H1 (cell line): Measurements from ENCODE around the gene SCGB2A2. TPM values are rescaled to one million over a fixed set of nuclear protein-coding genes. Genes with fewer than 3 reads are reported as not detected.

ENCODE experiments used
- CTCF ChIA-PET: fragments of 300-600 bp; sonication (Branson Sonifier 250); formaldehyde crosslinking; loops from one replicate; lab custom pipeline; 2021; ENCODE audit not compliant: partially characterized antibody; lab: Charles Lee
- POLR2A ChIA-PET: fragments of 300-600 bp; sonication (Branson Sonifier 250); formaldehyde crosslinking; loops from one replicate; lab custom pipeline; 2021; ENCODE audit warnings: inconsistent platforms; ENCODE audit not compliant: partially characterized antibody; lab: Charles Lee
- DNase-seq, 2 experiments: peaks; one replicate each; pipeline versions ENCODE4 v3.0.0 to v3.0.0-alpha.2; 2010 to 2022; ENCODE audit warnings: low spot score in 2 of 2, low read depth in 1 of 2, mixed read lengths in 1 of 2
- FAIRE-seq: peaks from 2 replicates; lab custom pipeline; 2011; peaks lifted over from hg19 to GRCh38; lab: Jason Lieb, UNC
- H2AFZ ChIP-seq: 2 replicates; pipeline ENCODE4 v1.8.1; 2012; ENCODE audit warnings: low read length, inconsistent platforms
- H2AK5ac ChIP-seq: 2 replicates; pipeline ENCODE4 v1.6.1; 2013; ENCODE audit warnings: low read depth, low read length
- H2BK120ac ChIP-seq: replicated peaks from 2 replicates; pipeline ENCODE3; 2013; ENCODE audit warnings: low read depth, low read length, inconsistent platforms
- H2BK12ac ChIP-seq: 2 replicates; pipeline ENCODE4 v1.6.1; 2013; ENCODE audit warnings: low read depth, low read length
- H2BK15ac ChIP-seq: 2 replicates; pipeline ENCODE4 v1.6.1; 2013; ENCODE audit warnings: low read length
- H2BK20ac ChIP-seq: 2 replicates; pipeline ENCODE4 v1.6.1; 2013; ENCODE audit warnings: low read length
- H2BK5ac ChIP-seq: 2 replicates; pipeline ENCODE4 v1.6.1; 2013; ENCODE audit warnings: low read depth, low read length
- H3K14ac ChIP-seq: 2 replicates; pipeline ENCODE4 v1.6.1; 2013; ENCODE audit warnings: inconsistent platforms; ENCODE audit not compliant: insufficient read length
- H3K18ac ChIP-seq: 2 replicates; pipeline ENCODE4 v1.6.1; 2013; ENCODE audit warnings: low read length; ENCODE audit errors: extremely low read depth
- H3K23ac ChIP-seq: 2 replicates; pipeline ENCODE4 v1.6.1; 2013; ENCODE audit warnings: inconsistent platforms; ENCODE audit not compliant: insufficient read length
- H3K23me2 ChIP-seq: 2 replicates; pipeline ENCODE4 v1.6.1; 2013; ENCODE audit warnings: low read depth, low read length
- H3K27ac ChIP-seq: 2 replicates; pipeline ENCODE4 v1.6.1; 2011; ENCODE audit warnings: low read depth, low read length, inconsistent platforms
- H3K27me3 ChIP-seq, 4 experiments: replicated peaks in 1 of 4; 1 replicate in 1 of 4; 2 replicates in 3 of 4; pipeline versions ENCODE4 v1.6.1 to v1.8.1; 2011 to 2013; ENCODE audit warnings: low read length in 3 of 4, mild to moderate bottlenecking in 3 of 4, inconsistent platforms in 2 of 4, mixed read lengths in 2 of 4, moderate library complexity in 1 of 4; ENCODE audit not compliant: control insufficient read depth in 3 of 4, insufficient read depth in 3 of 4; ENCODE audit errors: extremely low read depth in 1 of 4
- H3K36me3 ChIP-seq, 4 experiments: 2 replicates each; pipeline versions ENCODE4 v1.6.1 to v1.8.1; 2011 to 2013; ENCODE audit warnings: mild to moderate bottlenecking in 4 of 4, low read length in 3 of 4, moderate library complexity in 2 of 4, control low read depth in 1 of 4, inconsistent platforms in 1 of 4; ENCODE audit not compliant: insufficient read depth in 4 of 4, control insufficient read depth in 2 of 4
- H3K4ac ChIP-seq: replicated peaks from 2 replicates; pipeline ENCODE3; 2013; ENCODE audit warnings: low read length, low read depth, mixed read lengths, inconsistent platforms; ENCODE audit not compliant: insufficient read length
- H3K4me1 ChIP-seq, 4 experiments: replicated peaks in 1 of 4; 1 replicate in 1 of 4; 2 replicates in 3 of 4; pipeline versions ENCODE4 v1.6.1 to v1.8.1; 2011 to 2013; ENCODE audit warnings: low read length in 3 of 4, inconsistent platforms in 2 of 4, mixed read lengths in 1 of 4; ENCODE audit not compliant: insufficient read depth in 4 of 4, control insufficient read depth in 3 of 4
- H3K4me2 ChIP-seq, 2 experiments: 2 replicates each; pipeline versions ENCODE4 v1.6.1 to v1.8.1; 2011 to 2013; ENCODE audit warnings: low read depth in 2 of 2, low read length in 2 of 2, control low read depth in 1 of 2, inconsistent platforms in 1 of 2, mild to moderate bottlenecking in 1 of 2; ENCODE audit not compliant: insufficient read depth in 1 of 2
- H3K4me3 ChIP-seq, 4 experiments: fragments of 200-600, 300-600 bp in 1 of 4; sonication (generic), shearing (Covaris generic), sonication (Bioruptor Twin) in 1 of 4; 2 replicates each; pipeline versions ENCODE4 v1.5.1 to v1.8.1; 2011 to 2016; ENCODE audit warnings: low read length in 4 of 4, low read depth in 3 of 4, control low read depth in 2 of 4, inconsistent platforms in 2 of 4, mild to moderate bottlenecking in 2 of 4, mixed read lengths in 1 of 4, moderate library complexity in 1 of 4; ENCODE audit not compliant: insufficient read depth in 2 of 4; ENCODE audit errors: extremely low read depth in 1 of 4
- H3K56ac ChIP-seq: replicated peaks from 2 replicates; pipeline ENCODE3; 2013; ENCODE audit warnings: low read depth, mild to moderate bottlenecking, mixed read lengths, low read length, inconsistent platforms; ENCODE audit not compliant: insufficient read length
- H3K79me1 ChIP-seq: 2 replicates; pipeline ENCODE4 v1.6.1; 2013; ENCODE audit warnings: low read depth, low read length, control low read depth
- H3K79me2 ChIP-seq, 2 experiments: 2 replicates each; pipeline versions ENCODE4 v1.6.1 to v1.8.1; 2012 to 2013; ENCODE audit warnings: low read length in 2 of 2, mild to moderate bottlenecking in 2 of 2, inconsistent platforms in 1 of 2; ENCODE audit not compliant: insufficient read depth in 2 of 2, control insufficient read depth in 1 of 2
- H3K9ac ChIP-seq, 4 experiments: replicated peaks in 1 of 4; 1 replicate in 1 of 4; 2 replicates in 3 of 4; pipeline versions ENCODE4 v1.6.1 to v1.8.1; 2011 to 2013; ENCODE audit warnings: low read depth in 3 of 4, low read length in 3 of 4, control low read depth in 2 of 4, mild to moderate bottlenecking in 2 of 4, moderate library complexity in 2 of 4, inconsistent platforms in 1 of 4; ENCODE audit errors: extremely low read depth in 1 of 4
- H3K9me3 ChIP-seq, 2 experiments: 2 replicates each; pipeline versions ENCODE4 v1.6.1 to v1.8.1; 2012 to 2013; ENCODE audit warnings: mild to moderate bottlenecking in 2 of 2, moderate library complexity in 2 of 2, control low read depth in 1 of 2, inconsistent platforms in 1 of 2, low read depth in 1 of 2, low read length in 1 of 2, mixed read lengths in 1 of 2; ENCODE audit not compliant: insufficient read depth in 2 of 2
- H4K20me1 ChIP-seq, 2 experiments: replicated peaks in 1 of 2; 2 replicates each; pipeline versions ENCODE3 to v1.8.1; 2011 to 2013; ENCODE audit warnings: inconsistent platforms in 2 of 2, low read length in 2 of 2, mild to moderate bottlenecking in 1 of 2; ENCODE audit not compliant: insufficient read depth in 2 of 2, control insufficient read depth in 1 of 2
- H4K5ac ChIP-seq: 2 replicates; pipeline ENCODE4 v1.6.1; 2013; ENCODE audit warnings: low read length, low read depth, mixed read lengths, inconsistent platforms; ENCODE audit not compliant: insufficient read length
- H4K8ac ChIP-seq: 2 replicates; pipeline ENCODE4 v1.8.0; 2013; ENCODE audit warnings: mild to moderate bottlenecking, moderate library complexity, low read length, inconsistent platforms; ENCODE audit not compliant: insufficient read depth; ENCODE audit errors: extremely low read depth
- H4K91ac ChIP-seq: replicated peaks from 2 replicates; pipeline ENCODE3; 2013; ENCODE audit warnings: low read length, mixed read lengths, inconsistent platforms; ENCODE audit not compliant: insufficient read length
- ASH2L ChIP-seq: fragments of 200-600, 300-600 bp; sonication (generic); IDR thresholded peaks from one replicate; pipeline ENCODE4 v1.7.1; 2017; ENCODE audit warnings: low read length
- CEBPB ChIP-seq: IDR thresholded peaks from 2 replicates; pipeline ENCODE4 v1.6.1; 2012; ENCODE audit warnings: low read depth, low read length
- CHD2 ChIP-seq: IDR thresholded peaks from 2 replicates; pipeline ENCODE4 v1.6.1; 2012; ENCODE audit warnings: low read length, improper control_type of control experiment
- CTBP2 ChIP-seq: IDR thresholded peaks from 2 replicates; pipeline ENCODE4 v1.7.0; 2011; ENCODE audit warnings: borderline replicate concordance, mild to moderate bottlenecking, moderate library complexity, mixed read lengths, low read length; ENCODE audit not compliant: insufficient read depth, insufficient read length
- E2F6 ChIP-seq: IDR thresholded peaks from 2 replicates; pipeline ENCODE4 v1.6.1; 2012; ENCODE audit warnings: inconsistent platforms
- EGR1 ChIP-seq: IDR thresholded peaks from 2 replicates; pipeline ENCODE4 v1.6.1; 2011; ENCODE audit warnings: low read depth, low read length, borderline replicate concordance
- MAFK ChIP-seq: IDR thresholded peaks from 2 replicates; pipeline ENCODE4 v1.6.1; 2012; ENCODE audit warnings: low read depth, mild to moderate bottlenecking, improper control_type of control experiment, low read length
- MAX ChIP-seq: IDR thresholded peaks from 2 replicates; pipeline ENCODE4 v1.6.1; 2012; ENCODE audit warnings: inconsistent platforms
- RFX5 ChIP-seq: IDR thresholded peaks from 2 replicates; pipeline ENCODE4 v1.6.1; 2011; ENCODE audit warnings: low read depth, low read length, improper control_type of control experiment, borderline replicate concordance
- RNF2 ChIP-seq: fragments of 200-900, 300-1000 bp; sonication (generic); IDR thresholded peaks from 2 replicates; pipeline ENCODE4 v1.7.1; 2016; ENCODE audit warnings: borderline replicate concordance, low read depth, mild to moderate bottlenecking, antibody characterized with exemption, low read length; ENCODE audit not compliant: poor library complexity, severe bottlenecking; ENCODE audit errors: missing control alignments
- RXRA ChIP-seq: IDR thresholded peaks from 2 replicates; pipeline ENCODE4 v1.6.1; 2011; ENCODE audit warnings: low read depth, mild to moderate bottlenecking, low read length, moderate library complexity; ENCODE audit not compliant: insufficient read depth
- SIN3A ChIP-seq, 2 experiments: IDR thresholded peaks in 1 of 2; conservative IDR thresholded peaks in 1 of 2; 2 replicates each; pipeline ENCODE4 v1.6.1; 2011 to 2012; ENCODE audit warnings: low read length in 2 of 2, improper control_type of control experiment in 1 of 2, low read depth in 1 of 2, mild to moderate bottlenecking in 1 of 2
- TAF7 ChIP-seq: optimal IDR thresholded peaks from 2 replicates; pipeline ENCODE3; 2011; ENCODE audit warnings: low read depth, mild to moderate bottlenecking, inconsistent platforms, low read length, moderate library complexity, borderline replicate concordance
- TEAD4 ChIP-seq: IDR thresholded peaks from 2 replicates; pipeline ENCODE4 v1.6.1; 2012; ENCODE audit warnings: low read depth, low read length, inconsistent platforms, mixed read lengths
- polyA plus RNA-seq, 7 experiments: library from polyadenylated mRNA; depleted of rRNA in 3 of 7; stranded (reverse) in 5 of 7; unstranded in 2 of 7; fragments of >200 nt in 5 of 7; fragments of 200-250 nt in 2 of 7; gene quantifications; 1 replicate in 5 of 7; 2 replicates in 1 of 7; 4 replicates in 1 of 7; pipeline versions ENCODE4 v1.2.1 to v1.2.3, GENCODE V29; 2011 to 2013; ENCODE audit warnings: missing spikeins in 2 of 7, mixed read lengths in 2 of 7
- total RNA-seq: library from RNA; stranded (reverse); fragmentation: NEBNext Ultra II Directional; extraction: Animal tissue kit (Norgen Biotek cat#: 25700); gene quantifications from 2 replicates; pipeline ENCODE4 v1.2.1, GENCODE V29; 2021

The SCGB2A2 gene
- total and polyA plus RNA-seq, 2 of the 8 experiments (the other 6 are each of a cell fraction or from before 2014, with no cell fraction given) = not detected

GRCh38 chr11:62280452-62280851, 10.5 kb downstream of the SCGB2A2 start:
- peaks cover 4 to 23% of the 10 kb centered on the region in 2 experiments for H3K9me3 ChIP-seq
- no peak overlapping the region for H3K4me3 ChIP-seq
- no peak overlapping the region for H3K18ac ChIP-seq
- no peaks in the 10 kb centered on the region for H3K4me1 ChIP-seq
- H3K79me1 ChIP-seq = no peaks in the 10 kb centered on the region
- FAIRE-seq (no peak), DNase-seq (no peak)
- H3K79me2 ChIP-seq = no peaks in the 10 kb centered on the region
- H3K4me2 ChIP-seq = no peak overlapping the region
- H3K23ac ChIP-seq = no peak overlapping the region
- H2AK5ac ChIP-seq = no peak overlapping the region
- H4K5ac ChIP-seq = no peak overlapping the region
- H3K4ac ChIP-seq = no peak overlapping the region
- H3K9ac ChIP-seq = no peak overlapping the region
- no peak overlapping the region for H3K56ac ChIP-seq
- no peaks in the 10 kb centered on the region for H3K23me2 ChIP-seq
- ChIA-PET POLR2A (no interaction called here), CTCF (interaction anchor here (1.0 kb wide), 1 partner anchor 73 kb away, joined by 3 read pairs; no protein-coding TSS in a partner anchor)
- no peak overlapping the region for H3K14ac ChIP-seq
- H4K20me1 ChIP-seq = no peaks in the 10 kb centered on the region
- H3K27ac ChIP-seq = no peak overlapping the region
- H3K27me3 ChIP-seq = no peaks in the 10 kb centered on the region
- H4K91ac ChIP-seq = no peak overlapping the region
- H2BK20ac ChIP-seq = no peak overlapping the region
- H3K36me3 ChIP-seq = no peaks in the 10 kb centered on the region
- H4K8ac ChIP-seq = no peak overlapping the region
- H2AFZ ChIP-seq = no peak overlapping the region
- no peak overlapping the region for H2BK12ac ChIP-seq
- no peak overlapping the region for H2BK5ac ChIP-seq
- H2BK120ac ChIP-seq = no peak overlapping the region
- H2BK15ac ChIP-seq = no peak overlapping the region
- TF ChIP-seq CEBPB = no peak
- no peak for TF ChIP-seq RNF2
- no peak for TF ChIP-seq ASH2L
- TF ChIP-seq MAX = no peak
- TF ChIP-seq SIN3A (conservative IDR thresholded peaks at IDR 0.05 in 1 of 2, IDR thresholded peaks at IDR 0.05 in 1 of 2; ENCODE audit: low read depth in 1 of 2, low read length in 2 of 2) = no peak
- TF ChIP-seq E2F6 = no peak
- no peak for TF ChIP-seq MAFK
- TF ChIP-seq CHD2 = no peak
- TF ChIP-seq RFX5 = no peak
- TF ChIP-seq EGR1 = no peak
- no peak for TF ChIP-seq TAF7
- no peak for TF ChIP-seq CTBP2
- no peak for TF ChIP-seq TEAD4
- no peak for TF ChIP-seq RXRA
